CD4-positive, alpha-beta T cell (primary cell): ENCODE measurements around the gene PRF1. TPM values are rescaled to one million over a fixed set of nuclear protein-coding genes. Genes with fewer than 3 reads are reported as not detected.
A peak's percentile ranks its signal among the peaks of the same experiment; 100 is the strongest.

Source experiments
- ATAC-seq: fragments of 200-7000 bp; cut with Tn5 transposase; one replicate; pipeline ENCODE4 v1.10.0; 2022; ENCODE audit warnings: mild to moderate bottlenecking; ENCODE audit not compliant: poor library complexity
- CTCF ChIA-PET: fragments of 350-600 bp; sonication (Branson Sonifier 250); formaldehyde crosslinking; loops from one replicate; lab custom pipeline; 2021; ENCODE audit warnings: antibody characterized with exemption, inconsistent platforms; lab: Charles Lee
- POLR2A ChIA-PET: fragments of 350-600 bp; sonication (Branson Sonifier 250); formaldehyde crosslinking; loops from one replicate; lab custom pipeline; 2021; ENCODE audit warnings: antibody characterized with exemption, inconsistent platforms; lab: Charles Lee
- DNase-seq, 14 experiments: peaks; one replicate each; pipeline ENCODE4 v3.0.0-alpha.2; 2013 to 2020; ENCODE audit warnings: mixed read lengths in 2 of 14
- H3K27ac ChIP-seq, 2 donors: one replicate each; pipeline versions ENCODE4 v1.5.1 to v1.7.0; 2013; ENCODE audit warnings: low read length in 2 of 2, low read depth in 1 of 2, mild to moderate bottlenecking in 1 of 2
- H3K27me3 ChIP-seq, 2 experiments: 1 replicate in 1 of 2; 2 replicates in 1 of 2; pipeline versions ENCODE4 v1.6.1 to v1.7.0; 2013; ENCODE audit warnings: low read length in 2 of 2, control low read depth in 1 of 2, mild to moderate bottlenecking in 1 of 2, moderate library complexity in 1 of 2; ENCODE audit not compliant: insufficient read depth in 2 of 2, control insufficient read depth in 1 of 2
- H3K36me3 ChIP-seq: one replicate; pipeline ENCODE4 v1.6.1; 2013; ENCODE audit warnings: low read length, control low read depth; ENCODE audit not compliant: insufficient read depth
- H3K4me1 ChIP-seq: one replicate; pipeline ENCODE4 v1.6.1; 2013; ENCODE audit warnings: low read length, control low read depth; ENCODE audit not compliant: insufficient read depth
- H3K4me3 ChIP-seq: one replicate; pipeline ENCODE4 v1.5.1; 2013; ENCODE audit warnings: mild to moderate bottlenecking, low read length, moderate library complexity
- H3K9me3 ChIP-seq, 2 experiments: 1 replicate in 1 of 2; 2 replicates in 1 of 2; pipeline versions ENCODE4 v1.6.1 to v1.7.0; 2013; ENCODE audit warnings: low read length in 2 of 2, mild to moderate bottlenecking in 2 of 2, control low read depth in 1 of 2, moderate library complexity in 1 of 2; ENCODE audit not compliant: control insufficient read depth in 1 of 2, insufficient read depth in 1 of 2
- H3K27ac Mint-ChIP-seq: one replicate; pipeline ENCODE4 v1.8.0; 2020; ENCODE audit warnings: mixed read lengths
- H3K27me3 Mint-ChIP-seq: one replicate; pipeline ENCODE4 v1.8.0; 2021; ENCODE audit warnings: mixed read lengths
- H3K36me3 Mint-ChIP-seq: one replicate; pipeline ENCODE4 v1.8.0; 2021; ENCODE audit warnings: low read depth, mixed read lengths
- H3K4me1 Mint-ChIP-seq: one replicate; pipeline ENCODE4 v1.8.0; 2021; ENCODE audit warnings: low read depth, mixed read lengths
- H3K4me3 Mint-ChIP-seq: one replicate; pipeline ENCODE4 v1.8.0; 2020; ENCODE audit warnings: mild to moderate bottlenecking, mixed read lengths
- H3K9me3 Mint-ChIP-seq: one replicate; pipeline ENCODE4 v1.8.0; 2020; ENCODE audit warnings: mixed read lengths
- intact Hi-C, 2 experiments: fragments of 100-400 bp; cut with DNase I in 1 of 2; cut with micrococcal nuclease in 1 of 2; formaldehyde crosslinking; loops; one replicate each; pipeline versions ENCODE4 v1.15.1 to v1.9.0; 2023 to 2025; cut with DNase I, micrococcal nuclease
- total RNA-seq, 174 experiments: library from RNA in 2 of 174; stranded (reverse) in 2 of 174; gene quantifications; one replicate each; pipeline ENCODE4 v1.2.3 and lab custom pipeline; 2021 to 2026
- TF ChIP-seq, protein P1 (sequence below): fragments of 200-600 bp; IDR thresholded peaks from one replicate; pipeline ENCODE4 v1.8.0; 2022; ENCODE audit warnings: antibody characterized with exemption, mild to moderate bottlenecking

Gene PRF1
- total RNA-seq, 2 experiments from 2014 or later, result 7.4 to 9.4 TPM

DNA sequence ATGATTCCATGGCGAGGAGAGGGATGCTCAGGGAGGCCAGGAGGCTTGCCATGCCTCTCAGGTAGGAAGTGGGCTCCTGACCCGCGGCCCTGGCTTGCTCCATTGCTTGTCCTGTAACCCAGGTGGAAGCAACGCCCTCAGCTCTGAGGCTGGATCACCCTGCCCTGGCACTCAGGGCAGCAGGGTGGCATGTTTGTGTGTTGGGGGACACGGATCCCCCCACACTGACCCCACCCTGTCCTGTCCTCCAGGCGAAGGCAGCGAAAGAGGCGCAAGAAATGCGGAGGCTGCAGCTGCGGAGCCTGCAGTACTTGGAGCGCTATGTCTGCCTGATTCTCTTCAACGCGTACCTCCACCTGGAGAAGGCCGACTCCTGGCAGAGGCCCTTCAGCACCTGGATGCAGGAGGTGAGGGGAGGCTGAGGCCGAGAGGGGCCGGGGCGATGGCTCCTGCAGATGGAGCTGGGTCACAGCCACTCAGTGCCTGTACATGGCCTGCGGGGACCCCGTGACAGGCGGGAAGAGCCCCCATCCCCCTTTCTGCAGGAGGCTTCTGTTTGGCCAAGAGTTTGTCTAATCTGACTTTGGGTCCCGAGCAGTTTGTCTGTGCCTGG, 38.3 kb downstream of the PRF1 start:
- H3K27ac ChIP-seq, result no peak overlapping the region
- H3K9me3 ChIP-seq, result no peaks in the 10 kb centered on the region
- ChIA-PET CTCF (interaction anchor here (1.0 kb wide), 1 partner anchor 47 kb away, joined by 3 read pairs; no protein-coding TSS in a partner anchor), POLR2A (no interaction called here)
- H3K4me1 ChIP-seq, result peaks cover 7% of the 10 kb centered on the region
- Mint-ChIP-seq H3K4me1 (peaks cover 4% of the 10 kb centered on the region), H3K36me3 (no peaks in the 10 kb centered on the region), H3K9me3 (no peaks in the 10 kb centered on the region), H3K4me3 (no peak overlapping the region), H3K27ac (no peak overlapping the region), H3K27me3 (no peaks in the 10 kb centered on the region)
- ATAC-seq (no peak), DNase-seq (peak in 1 of 14 experiments; percentile 15)
- no peaks in the 10 kb centered on the region for H3K27me3 ChIP-seq
- TF ChIP-seq, protein P1, sequence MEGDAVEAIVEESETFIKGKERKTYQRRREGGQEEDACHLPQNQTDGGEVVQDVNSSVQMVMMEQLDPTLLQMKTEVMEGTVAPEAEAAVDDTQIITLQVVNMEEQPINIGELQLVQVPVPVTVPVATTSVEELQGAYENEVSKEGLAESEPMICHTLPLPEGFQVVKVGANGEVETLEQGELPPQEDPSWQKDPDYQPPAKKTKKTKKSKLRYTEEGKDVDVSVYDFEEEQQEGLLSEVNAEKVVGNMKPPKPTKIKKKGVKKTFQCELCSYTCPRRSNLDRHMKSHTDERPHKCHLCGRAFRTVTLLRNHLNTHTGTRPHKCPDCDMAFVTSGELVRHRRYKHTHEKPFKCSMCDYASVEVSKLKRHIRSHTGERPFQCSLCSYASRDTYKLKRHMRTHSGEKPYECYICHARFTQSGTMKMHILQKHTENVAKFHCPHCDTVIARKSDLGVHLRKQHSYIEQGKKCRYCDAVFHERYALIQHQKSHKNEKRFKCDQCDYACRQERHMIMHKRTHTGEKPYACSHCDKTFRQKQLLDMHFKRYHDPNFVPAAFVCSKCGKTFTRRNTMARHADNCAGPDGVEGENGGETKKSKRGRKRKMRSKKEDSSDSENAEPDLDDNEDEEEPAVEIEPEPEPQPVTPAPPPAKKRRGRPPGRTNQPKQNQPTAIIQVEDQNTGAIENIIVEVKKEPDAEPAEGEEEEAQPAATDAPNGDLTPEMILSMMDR, result no peak
- H3K36me3 ChIP-seq, result no peaks in the 10 kb centered on the region
- H3K4me3 ChIP-seq, result no peak overlapping the region
- intact Hi-C loops, result loop anchor here in 1 of 2 experiments (10.0 kb wide), 1 partner anchor 111 kb away; the partner anchor contains the start of gene ADAMTS14

DNA sequence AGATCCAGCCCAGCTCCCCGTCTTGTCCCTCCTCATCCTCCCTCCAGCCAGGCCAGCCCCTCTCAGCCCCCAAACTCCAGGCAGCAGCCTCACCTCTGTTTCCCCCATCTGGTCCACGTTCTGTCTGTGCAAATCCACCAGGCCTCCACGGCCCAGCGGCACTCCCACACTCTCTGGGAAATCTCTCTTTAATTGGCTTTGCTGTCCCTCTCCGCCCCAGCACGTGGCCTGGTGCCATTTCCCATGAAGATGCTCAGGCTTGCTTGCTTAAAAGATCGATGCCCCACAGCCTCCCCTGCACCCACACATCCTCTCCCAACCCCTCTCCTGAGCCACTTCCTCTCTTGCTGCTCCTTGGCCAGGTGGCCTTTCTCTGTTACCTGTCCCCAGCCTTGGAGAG, 39.3 kb downstream of the PRF1 start:
- H3K4me1 ChIP-seq, result peaks cover 12% of the 10 kb centered on the region
- H3K27me3 Mint-ChIP-seq, result no peaks in the 10 kb centered on the region
- H3K9me3 ChIP-seq, result no peaks in the 10 kb centered on the region
- no peaks in the 10 kb centered on the region for H3K27me3 ChIP-seq
- H3K36me3 Mint-ChIP-seq, result no peaks in the 10 kb centered on the region
- H3K4me1 Mint-ChIP-seq, result peaks cover 9% of the 10 kb centered on the region
- H3K4me3 Mint-ChIP-seq, result no peak overlapping the region
- H3K36me3 ChIP-seq, result no peaks in the 10 kb centered on the region
- CTCF ChIA-PET, result interaction anchor here (0.6 to 1.0 kb wide), 2 partner anchors 48 to 163 kb away, joined by 3 read pairs; no protein-coding TSS in a partner anchor
- POLR2A ChIA-PET, result no interaction called here
- TF ChIP-seq, protein P1, result no peak
- H3K27ac Mint-ChIP-seq, result no peak overlapping the region
- H3K27ac ChIP-seq, result no peak overlapping the region
- intact Hi-C loops, result loop anchor here in 1 of 2 experiments (10.0 kb wide), 1 partner anchor 112 kb away; the partner anchor contains the start of gene ADAMTS14
- DNase-seq (no peak), ATAC-seq (no peak)
- no peak overlapping the region for H3K4me3 ChIP-seq
- no peaks in the 10 kb centered on the region for H3K9me3 Mint-ChIP-seq

DNA sequence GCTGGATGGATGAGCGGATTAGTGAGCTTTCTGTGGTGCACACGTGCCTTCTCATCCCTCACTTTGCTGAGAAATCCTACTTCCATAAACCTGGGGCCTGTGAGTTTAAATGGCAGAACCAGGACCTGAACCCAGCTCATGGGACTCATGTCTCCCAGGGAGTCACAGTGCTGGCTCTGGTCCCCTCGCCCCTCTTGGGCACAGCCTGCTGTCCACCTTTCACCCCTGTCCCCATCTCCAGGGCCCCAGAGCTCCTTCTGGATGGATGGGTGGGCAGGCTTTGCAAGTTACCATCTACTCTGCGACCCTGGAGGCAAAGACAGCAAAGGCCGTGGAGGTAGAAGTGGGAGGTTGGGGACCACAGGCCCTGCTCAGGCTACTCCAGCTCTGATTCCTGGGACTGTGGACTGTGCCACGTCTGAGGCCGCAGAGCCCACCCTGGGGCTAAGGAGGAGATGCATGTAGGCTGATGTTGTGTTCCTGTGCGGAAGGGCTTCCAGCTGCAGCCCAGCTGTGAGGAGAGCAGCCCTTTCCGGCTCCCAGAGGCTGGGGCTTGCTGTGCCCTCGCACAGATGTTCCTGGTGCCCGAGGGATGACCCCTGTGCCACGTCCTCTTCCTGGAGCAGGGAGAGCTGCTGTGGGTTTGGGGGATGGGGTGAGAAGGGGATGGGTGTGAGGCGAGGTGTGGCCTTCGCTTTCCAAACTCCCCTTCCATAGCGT, 40.3 kb downstream of the PRF1 start:
- DNase-seq (no peak), ATAC-seq (no peak)
- ChIA-PET CTCF (no interaction called here), POLR2A (no interaction called here)
- H3K36me3 Mint-ChIP-seq, result no peaks in the 10 kb centered on the region
- no peaks in the 10 kb centered on the region for H3K9me3 Mint-ChIP-seq
- Histone ChIP-seq H3K27ac (no peak overlapping the region), H3K36me3 (no peaks in the 10 kb centered on the region), H3K4me3 (no peak overlapping the region), H3K4me1 (peaks cover 12% of the 10 kb centered on the region), H3K27me3 (no peaks in the 10 kb centered on the region), H3K9me3 (no peaks in the 10 kb centered on the region)
- H3K4me1 Mint-ChIP-seq, result peaks cover 9% of the 10 kb centered on the region
- TF ChIP-seq, protein P1, result no peak
- no peak overlapping the region for H3K4me3 Mint-ChIP-seq
- no peak overlapping the region for H3K27ac Mint-ChIP-seq
- intact Hi-C loops, result loop anchor here in 1 of 2 experiments (10.0 kb wide), 1 partner anchor 113 kb away; the partner anchor contains the start of gene ADAMTS14
- no peaks in the 10 kb centered on the region for H3K27me3 Mint-ChIP-seq
